SW480 (cell line): Measurements from ENCODE around the gene TUBA4B.
A peak's percentile ranks its signal among the peaks of the same experiment; 100 is the strongest.

ENCODE experiments used
- DNase-seq: peaks from one replicate; pipeline ENCODE4 v3.0.0-alpha.2; 2016; ENCODE audit warnings: low spot score

Gene TUBA4B

GRCh38 chr2:219252900-219253752 lies at the start of gene TUBA4B:
Gene TUBA4B, plus strand, starts transcription at chr2:219253243. Its CDS starts 165 bp downstream, at chr2:219253408.
- DNase-seq: peak; percentile 89

GRCh38 chr2:219204425-219205164 lies 48.4 kb upstream of the TUBA4B start:
- no peak for DNase-seq

- DNase-seq: no peak
Measured at GRCh38 chr2:219205165-219205538, 47.9 kb upstream of the TUBA4B start.

- no peak for DNase-seq
Measured at GRCh38 chr2:219205981-219206327, 47.1 kb upstream of the TUBA4B start.

- DNase-seq: peak; percentile 84
Measured at GRCh38 chr2:219206328-219207133, 46.5 kb upstream of the TUBA4B start, which contains the start of gene ZFAND2B. Gene ZFAND2B, plus strand, starts transcription at chr2:219206782. Its CDS starts 206 bp downstream, at chr2:219206988.

GRCh38 chr2:219207134-219207883 lies 45.7 kb upstream of the TUBA4B start:
- DNase-seq: no peak

- no peak for DNase-seq
Measured at GRCh38 chr2:219207884-219208740, 44.9 kb upstream of the TUBA4B start.

GRCh38 chr2:219209236-219210195 lies 43.5 kb upstream of the TUBA4B start:
- DNase-seq: no peak

- no peak for DNase-seq
Measured at GRCh38 chr2:219210196-219210885, 42.7 kb upstream of the TUBA4B start.

- DNase-seq: no peak
Measured at GRCh38 chr2:219210886-219211362, 42.1 kb upstream of the TUBA4B start.

- no peak for DNase-seq
Measured at GRCh38 chr2:219213026-219213415, 40.0 kb upstream of the TUBA4B start.

- no peak for DNase-seq
Measured at GRCh38 chr2:219213486-219214071, 39.5 kb upstream of the TUBA4B start.

GRCh38 chr2:219214141-219214540 lies 38.9 kb upstream of the TUBA4B start:
- no peak for DNase-seq

GRCh38 chr2:219214786-219215185 lies 38.3 kb upstream of the TUBA4B start:
- DNase-seq: no peak

GRCh38 chr2:219215871-219216534 lies 37.0 kb upstream of the TUBA4B start:
- no peak for DNase-seq

GRCh38 chr2:219216535-219216915 lies 36.5 kb upstream of the TUBA4B start:
- DNase-seq: no peak

- DNase-seq: peak; percentile 72
Measured at GRCh38 chr2:219218217-219218731, 34.8 kb upstream of the TUBA4B start.
